Panc1 (cell line): ENCODE measurements around the gene HINFP. TPM values are rescaled to one million over a fixed set of nuclear protein-coding genes. Genes with fewer than 3 reads are reported as not detected.

Experiments used
- ATAC-seq: fragments of 200-7000 bp; cut with Tn5 transposase; 2 replicates; pipeline ENCODE4 v1.9.1; 2020; ENCODE audit warnings: mild to moderate bottlenecking, moderate library complexity
- BruUV-seq: library from RNA; stranded (reverse); fragments of 400-500 nt; replicated peaks from 2 replicates; lab custom pipeline; 2021; lab: Mats Ljungman, UMichigan
- CTCF ChIA-PET: fragments of 300-600 bp; sonication (Branson Sonifier 250); formaldehyde crosslinking; loops from one replicate; lab custom pipeline; 2022; ENCODE audit warnings: antibody characterized with exemption; lab: Charles Lee
- POLR2A ChIA-PET: fragments of 300-600 bp; sonication (Branson Sonifier 250); formaldehyde crosslinking; loops from one replicate; lab custom pipeline; 2022; ENCODE audit warnings: antibody characterized with exemption; lab: Charles Lee
- DNase-seq: peaks from one replicate; pipeline ENCODE4 v3.0.0-alpha.2; 2010; ENCODE audit warnings: low read depth, low spot score
- H3K27ac ChIP-seq: 2 replicates; pipeline ENCODE4 v1.5.1; 2011; ENCODE audit warnings: mild to moderate bottlenecking, low read length, inconsistent platforms
- H3K27me3 ChIP-seq: fragments of 200-500 bp; sonication (Bioruptor generic); 2 replicates; pipeline ENCODE4 v1.6.0; 2014; ENCODE audit warnings: low read length, inconsistent platforms; ENCODE audit not compliant: control insufficient read depth, insufficient read depth
- H3K36me3 ChIP-seq: fragments of 200-500 bp; sonication (Bioruptor generic); 2 replicates; pipeline ENCODE4 v1.5.1; 2014; ENCODE audit warnings: inconsistent platforms, mild to moderate bottlenecking, low read length, moderate library complexity; ENCODE audit not compliant: control insufficient read depth, insufficient read depth
- H3K4me1 ChIP-seq: 2 replicates; pipeline ENCODE4 v1.5.1; 2011; ENCODE audit warnings: inconsistent platforms, mild to moderate bottlenecking, low read length, moderate library complexity; ENCODE audit not compliant: control insufficient read depth, insufficient read depth
- H3K4me3 ChIP-seq, 2 experiments: 2 replicates each; pipeline ENCODE4 v1.5.1; 2011 to 2012; ENCODE audit warnings: low read depth in 2 of 2, low read length in 2 of 2, mild to moderate bottlenecking in 2 of 2, inconsistent platforms in 1 of 2, moderate library complexity in 1 of 2
- H3K9me3 ChIP-seq: fragments of 200-500 bp; sonication (Bioruptor generic); 2 replicates; pipeline ENCODE4 v1.5.1; 2014; ENCODE audit warnings: low read depth, mild to moderate bottlenecking, inconsistent platforms, low read length, moderate library complexity; ENCODE audit not compliant: control insufficient read depth, insufficient read depth
- CTCF ChIP-seq: fragments of 450-650 bp; IDR thresholded peaks from 2 replicates; pipeline ENCODE4 v1.5.1; 2017; ENCODE audit warnings: mild to moderate bottlenecking
- POLR2AphosphoS5 ChIP-seq: IDR thresholded peaks from 2 replicates; pipeline ENCODE4 v1.6.1; 2012; ENCODE audit warnings: mild to moderate bottlenecking, low read depth, low read length, moderate library complexity
- REST ChIP-seq, 2 experiments: IDR thresholded peaks; 2 replicates each; pipeline ENCODE4 v1.6.1; 2011 to 2012; ENCODE audit warnings: low read depth in 2 of 2, control low read depth in 1 of 2, low read length in 1 of 2, mild to moderate bottlenecking in 1 of 2, moderate library complexity in 1 of 2; ENCODE audit not compliant: insufficient read depth in 1 of 2
- SIN3A ChIP-seq: IDR thresholded peaks from 2 replicates; pipeline ENCODE4 v1.6.1; 2012; ENCODE audit warnings: low read depth, mild to moderate bottlenecking, low read length, moderate library complexity, borderline replicate concordance; ENCODE audit not compliant: insufficient read depth
- TCF7L2 ChIP-seq: IDR thresholded peaks from 2 replicates; pipeline ENCODE4 v1.6.1; 2011; ENCODE audit warnings: mild to moderate bottlenecking, low read depth, low read length, inconsistent platforms
- in situ Hi-C: cut with HindIII; loops from 2 replicates; pipeline ENCODE4 v1.10.0; 2016; ENCODE audit warnings: low sequenced_read_pairs, low pct_unique_long_range_greater_than_20kb
- intact Hi-C: fragments of 100-400 bp; cut with micrococcal nuclease; formaldehyde crosslinking; loops from one replicate; pipeline ENCODE4 v1.10.0; 2022; ENCODE audit not compliant: unreplicated experiment
- total RNA-seq: library from RNA; stranded (reverse); gene quantifications from one replicate; pipeline ENCODE4 v1.2.1, GENCODE V29; 2021; ENCODE audit not compliant: unreplicated experiment

Gene HINFP
- total RNA-seq, 1 experiment from 2014 or later = 52.7 TPM

DNA sequence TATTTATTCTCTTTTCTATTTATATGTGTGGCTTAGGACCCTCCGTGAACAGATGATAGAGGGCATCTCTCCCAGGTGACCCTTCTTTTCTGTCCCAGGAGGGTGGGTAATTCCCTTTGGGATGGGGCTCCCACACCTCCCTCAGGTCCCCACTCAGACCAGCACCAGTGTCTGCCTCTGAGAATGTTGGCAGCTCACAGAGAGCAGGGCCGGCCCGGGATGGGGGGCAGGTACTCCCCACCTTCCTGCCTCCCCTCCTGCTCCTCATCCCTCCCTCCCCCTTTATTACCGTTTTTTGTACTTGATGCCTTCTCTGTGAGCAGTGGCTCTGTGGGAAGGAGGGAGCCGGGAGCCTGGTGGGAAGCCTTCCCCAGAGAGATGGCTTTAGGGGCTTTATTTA, 4.8 kb upstream of the HINFP start:
- POLR2A ChIA-PET = interaction anchor here (0.6 kb wide), 1 partner anchor 28 kb away, joined by 4 read pairs; no protein-coding TSS in a partner anchor
- DNase-seq (no peak), ATAC-seq (no peak)
- BruUV-seq = no TSS peak
- CTCF ChIA-PET = no interaction called here
- no peak overlapping the region for H3K4me3 ChIP-seq
- no peak for TF ChIP-seq REST (IDR thresholded peaks at IDR 0.05; ENCODE audit: insufficient read depth in 1 of 2, low read depth in 2 of 2, low read length in 1 of 2)
- TF ChIP-seq SIN3A = no peak
- TF ChIP-seq CTCF = no peak
- no peak for TF ChIP-seq POLR2AphosphoS5
- TF ChIP-seq TCF7L2 = no peak
- intact Hi-C loops = no loop called here
- H3K4me1 ChIP-seq = peaks cover 6% of the 10 kb centered on the region
- peaks cover 2% of the 10 kb centered on the region; the same call in 1 of the 2 replicates for H3K36me3 ChIP-seq
- in situ Hi-C loops = no loop called here
- no peaks in the 10 kb centered on the region for H3K9me3 ChIP-seq
- H3K27ac ChIP-seq = no peak overlapping the region
- no peaks in the 10 kb centered on the region for H3K27me3 ChIP-seq

- Histone ChIP-seq H3K4me1 (peaks cover 6% of the 10 kb centered on the region), H3K4me3 (no peak overlapping the region), H3K36me3 (peaks cover 5% of the 10 kb centered on the region; the same call in 1 of the 2 replicates), H3K9me3 (no peaks in the 10 kb centered on the region), H3K27ac (no peak overlapping the region), H3K27me3 (no peaks in the 10 kb centered on the region)
- ATAC-seq (no peak), DNase-seq (no peak)
- ChIA-PET CTCF (no interaction called here), POLR2A (interaction anchor here (0.6 kb wide), 1 partner anchor 27 kb away, joined by 4 read pairs; no protein-coding TSS in a partner anchor)
- BruUV-seq = no TSS peak
- TF ChIP-seq POLR2AphosphoS5 (no peak), REST (IDR thresholded peaks at IDR 0.05; ENCODE audit: insufficient read depth in 1 of 2, low read depth in 2 of 2, low read length in 1 of 2) (no peak), CTCF (no peak), SIN3A (no peak), TCF7L2 (no peak)
- in situ Hi-C loops = no loop called here
- intact Hi-C loops = no loop called here
These were observed 4.2 kb upstream of the HINFP start for GRCh38 chr11:119117004-119117706.
